GM19238 (cell line): ENCODE data around the gene ASXL2.
"Not testable (repeated sequence)": the region's sequence is repeated elsewhere in the genome, so short reads cannot be mapped to it uniquely, and the experiment has no call there.

Source experiments
- DNase-seq: peaks from one replicate; pipeline ENCODE4 v3.0.0; 2011; ENCODE audit warnings: low spot score; ENCODE audit not compliant: insufficient read length

ASXL2 gene

GRCh38 chr2:25878361-25879132 lies at the start of gene ASXL2:
ASXL2 (minus strand) TSS chr2:25878487; CDS start chr2:25878222, 265 bp downstream.
- DNase-seq: peak; percentile 83

DNA sequence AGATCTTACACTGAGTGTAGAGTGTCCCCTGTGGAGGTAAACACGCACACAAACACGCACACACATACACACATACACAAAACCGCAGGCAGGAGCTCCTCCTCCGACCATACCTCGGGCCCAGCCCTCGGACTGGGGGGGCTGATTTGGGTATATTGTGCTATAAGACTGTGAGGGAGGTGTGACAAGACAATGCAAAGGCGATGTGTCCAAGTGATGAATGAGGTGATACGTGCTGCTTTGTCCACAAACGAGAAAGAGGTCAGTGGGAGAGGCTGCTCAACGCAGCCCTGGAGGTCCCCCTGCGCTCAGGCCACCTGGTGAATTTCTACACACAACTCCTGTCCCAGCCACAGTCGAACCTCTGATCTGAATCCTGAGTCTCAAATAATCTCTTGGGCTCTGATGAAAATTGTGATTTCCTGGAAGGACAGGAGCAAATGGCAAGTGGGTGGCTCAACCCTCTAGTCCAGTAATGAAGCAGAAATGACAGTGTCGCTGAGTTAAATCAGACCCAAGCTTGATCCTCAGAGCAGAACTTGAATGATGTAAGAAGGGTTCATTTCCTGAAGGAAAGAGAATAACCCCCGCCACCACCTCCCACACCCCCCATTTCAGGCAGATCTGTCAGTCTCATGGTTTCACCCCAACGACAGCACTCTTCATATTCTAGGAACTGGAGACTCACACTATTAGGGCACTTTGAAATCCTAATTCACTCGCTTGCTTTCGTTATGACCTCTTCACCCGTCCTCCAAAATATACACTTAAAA lies 48.9 kb upstream of the ASXL2 start:
- DNase-seq: no peak

DNA sequence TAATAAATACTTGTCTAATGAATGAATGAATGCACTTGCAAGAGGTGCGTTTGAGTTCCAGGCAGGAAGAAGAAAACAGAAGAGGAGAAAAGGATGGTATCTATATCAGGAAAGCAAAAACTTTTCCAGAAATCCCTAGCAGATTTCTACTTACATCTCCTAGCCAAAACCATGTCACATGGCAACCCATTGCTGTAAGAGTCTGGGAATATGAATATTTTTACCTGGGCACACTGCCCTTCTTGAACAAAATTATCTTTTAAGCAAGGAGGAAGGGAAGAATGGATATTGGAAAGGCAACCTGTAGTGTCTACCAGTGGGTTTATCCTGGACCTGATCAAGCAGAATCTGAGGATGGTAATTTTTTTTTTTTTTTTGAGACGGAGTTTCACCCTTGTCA lies 44.2 kb upstream of the ASXL2 start:
- no peak for DNase-seq

GRCh38 chr2:25920786-25921415 lies 42.6 kb upstream of the ASXL2 start:
- DNase-seq: no peak

- no peak for DNase-seq
Observed at GRCh38 chr2:25920336-25920735, 42.0 kb upstream of the ASXL2 start.

DNA sequence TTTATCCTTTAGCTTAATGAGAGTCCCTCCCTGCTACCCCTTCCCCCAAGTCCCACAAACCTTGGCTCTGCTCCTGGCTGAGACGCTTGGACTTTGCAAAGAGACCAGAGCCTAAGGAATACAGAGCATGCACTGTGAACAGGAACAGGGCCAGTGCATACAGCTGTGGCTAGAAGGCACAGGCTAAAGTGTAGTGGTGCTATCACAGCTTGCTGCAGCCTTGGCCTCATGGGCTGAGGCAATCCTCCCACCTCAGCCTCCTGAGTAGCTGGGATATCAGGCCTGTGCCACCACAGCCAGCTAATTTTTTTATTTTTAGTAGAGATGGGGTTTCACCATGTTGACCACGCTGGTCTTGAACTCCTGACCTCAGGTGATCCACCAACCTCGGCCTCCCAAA lies 39.5 kb upstream of the ASXL2 start:
- no peak for DNase-seq

DNA sequence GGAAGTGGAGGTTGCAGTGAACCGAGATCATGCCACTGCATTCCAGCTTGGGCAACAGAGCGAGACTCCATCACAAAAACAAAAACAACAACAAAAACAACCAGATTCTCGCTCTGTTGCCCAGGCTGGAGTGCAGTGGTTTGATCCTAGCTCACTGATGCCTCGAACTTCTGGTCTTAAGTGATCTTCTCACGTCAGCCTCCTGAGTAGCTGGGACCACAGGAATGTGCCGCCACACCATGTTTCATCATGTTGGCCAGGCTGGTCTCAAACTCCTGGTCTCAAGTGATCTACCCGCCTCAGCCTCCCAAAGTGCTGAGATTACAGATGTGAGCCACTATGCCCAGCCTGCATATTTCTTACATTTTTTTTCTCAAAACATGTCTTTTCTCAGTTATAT lies 39.1 kb upstream of the ASXL2 start:
- DNase-seq: not testable (repeated sequence)

DNA sequence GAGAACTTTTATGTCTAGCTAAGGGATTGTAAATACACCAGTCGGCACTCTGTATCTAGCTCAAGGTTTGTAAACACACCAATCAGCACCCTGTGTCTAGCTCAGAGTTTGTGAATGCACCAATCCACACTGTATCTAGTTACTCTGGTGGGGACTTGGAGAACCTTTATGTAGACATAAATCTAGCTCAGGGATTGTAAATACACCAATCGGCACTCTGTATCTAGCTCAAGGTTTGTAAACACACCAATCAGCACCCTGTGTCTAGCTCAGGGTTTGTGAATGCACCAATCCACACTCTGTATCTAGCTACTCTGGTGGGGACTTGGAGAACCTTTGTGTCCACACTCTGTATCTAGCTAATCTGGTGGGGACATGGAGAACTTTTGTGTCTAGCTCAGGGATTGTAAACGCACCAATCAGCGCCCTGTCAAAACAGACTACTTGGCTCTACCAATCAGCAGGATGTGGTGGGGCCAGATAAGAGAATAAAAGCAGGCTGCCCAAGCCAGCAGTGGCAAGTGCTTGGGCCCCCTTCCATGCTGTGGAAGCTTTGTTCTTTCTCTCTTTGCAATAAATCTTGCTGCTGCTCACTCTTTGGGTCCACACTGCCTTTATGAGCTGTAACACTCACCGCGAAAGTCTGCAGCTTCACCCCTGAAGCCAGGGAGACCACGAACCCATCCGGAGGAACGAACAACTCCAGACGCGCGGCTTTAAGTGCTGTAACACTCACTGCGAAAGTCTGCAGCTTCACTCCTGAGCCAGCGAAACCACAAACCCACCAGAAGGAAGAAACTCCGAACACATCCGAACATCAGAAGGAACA lies 37.9 kb upstream of the ASXL2 start:
- DNase-seq: not testable (repeated sequence)

DNA sequence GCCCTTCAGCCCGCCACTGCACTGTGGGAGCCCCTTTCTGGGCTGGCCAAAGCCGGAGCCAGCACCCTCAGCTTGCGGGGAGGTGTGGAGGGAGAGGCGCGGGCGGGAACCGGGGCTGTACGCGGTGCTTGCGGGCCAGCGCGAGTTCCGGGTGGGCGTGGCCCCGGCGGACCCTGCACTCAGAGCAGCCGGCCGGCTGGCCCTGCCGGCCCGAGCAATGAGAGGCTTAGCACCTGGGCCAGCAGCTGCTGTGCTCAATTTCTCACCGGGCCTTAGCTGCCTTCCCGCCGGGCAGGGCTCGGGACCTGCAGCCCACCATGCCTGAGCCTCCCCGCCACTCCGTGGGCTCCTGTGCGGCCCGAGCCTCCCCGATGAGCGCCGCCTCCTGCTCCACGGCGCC lies 37.1 kb upstream of the ASXL2 start:
- DNase-seq: not testable (repeated sequence)

- not testable (repeated sequence) for DNase-seq
Observed at GRCh38 chr2:25913696-25913973, 35.3 kb upstream of the ASXL2 start.

DNA sequence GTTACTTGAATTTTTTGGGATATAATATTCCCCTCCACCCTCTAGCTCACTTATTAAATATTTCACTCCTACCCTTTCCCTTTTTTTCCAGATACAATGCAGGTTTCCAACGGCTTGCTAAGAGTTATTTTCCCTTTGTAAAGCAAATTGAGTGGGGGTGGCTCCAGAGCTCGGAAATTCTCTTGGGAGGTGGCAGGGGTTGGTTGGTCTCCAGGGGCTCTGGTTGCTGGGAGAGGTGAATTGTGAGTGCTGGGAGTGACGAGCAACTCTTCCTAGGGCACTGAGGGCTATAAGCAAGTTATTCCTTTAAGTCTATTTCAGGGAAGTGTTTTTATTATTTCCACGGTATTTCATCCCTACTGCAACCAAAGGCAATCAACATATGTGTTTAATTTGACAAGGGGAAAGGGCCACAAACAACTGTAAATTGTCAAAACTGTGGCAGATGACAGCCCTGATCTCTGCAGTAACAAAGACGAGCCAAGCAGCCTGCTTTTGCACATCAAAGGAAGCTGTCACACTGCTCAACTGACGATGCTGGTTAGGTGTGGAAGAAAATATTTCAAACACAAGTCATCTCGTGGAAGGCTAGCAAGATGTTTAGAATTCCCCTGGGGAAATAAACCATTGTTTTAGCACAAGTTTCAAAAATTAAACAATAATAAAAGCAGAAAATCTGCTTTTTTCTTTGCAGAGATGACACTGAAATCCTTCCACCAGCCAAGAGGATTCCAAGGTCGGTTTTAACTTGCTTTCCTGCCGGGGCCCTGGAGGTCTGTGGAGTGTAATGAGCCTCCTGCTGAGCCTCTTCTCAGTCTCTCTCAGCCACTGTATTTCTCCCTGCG lies 34.8 kb upstream of the ASXL2 start:
- no peak for DNase-seq

DNA sequence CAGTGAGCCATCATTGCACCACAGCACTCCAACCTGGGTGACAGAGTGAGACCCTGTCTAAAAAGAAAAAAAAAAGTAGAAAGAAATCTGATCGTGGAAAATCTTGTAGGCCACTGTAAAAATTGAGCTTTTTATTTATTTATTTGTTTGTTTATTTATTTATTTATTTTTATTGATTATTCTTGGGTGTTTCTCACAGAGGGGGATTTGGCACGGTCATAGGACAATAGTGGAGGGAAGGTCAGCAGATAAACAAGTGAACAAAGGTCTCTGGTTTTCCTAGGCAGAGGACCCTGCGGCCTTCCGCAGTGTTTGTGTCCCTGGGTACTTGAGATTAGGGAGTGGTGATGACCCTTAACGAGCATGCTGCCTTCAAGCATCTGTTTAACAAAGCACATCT lies 31.3 kb upstream of the ASXL2 start:
- not testable (repeated sequence) for DNase-seq

- DNase-seq: no peak
Observed at GRCh38 chr2:25905126-25905525, 26.8 kb upstream of the ASXL2 start.

- DNase-seq: no peak
Observed at GRCh38 chr2:25903216-25903776, 25.0 kb upstream of the ASXL2 start.

GRCh38 chr2:25899404-25899970 lies 21.2 kb upstream of the ASXL2 start:
- DNase-seq: no peak

- no peak for DNase-seq
Observed at GRCh38 chr2:25897506-25897905, 19.2 kb upstream of the ASXL2 start.

DNA sequence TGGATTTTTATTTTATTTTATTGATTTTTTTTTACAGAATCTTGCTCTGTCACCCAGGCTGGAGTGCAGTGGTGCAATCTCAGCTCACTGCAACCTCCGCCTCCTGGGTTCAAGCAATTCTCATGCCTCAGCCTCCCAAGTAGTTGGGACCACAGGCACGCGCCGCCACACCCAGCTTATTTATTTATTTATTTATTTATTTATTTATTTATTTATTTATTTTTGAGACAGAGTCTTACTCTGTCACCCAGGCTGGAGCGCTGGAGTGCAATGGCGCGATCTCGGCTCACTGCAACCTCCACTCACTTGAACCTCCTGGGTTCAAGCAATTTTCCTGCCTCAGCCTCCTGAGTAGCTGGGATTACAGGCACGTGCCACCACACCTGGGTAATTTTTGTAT lies 18.0 kb upstream of the ASXL2 start:
- not testable (repeated sequence) for DNase-seq

- no peak for DNase-seq
Observed at GRCh38 chr2:25895610-25896009, 17.3 kb upstream of the ASXL2 start.

DNA sequence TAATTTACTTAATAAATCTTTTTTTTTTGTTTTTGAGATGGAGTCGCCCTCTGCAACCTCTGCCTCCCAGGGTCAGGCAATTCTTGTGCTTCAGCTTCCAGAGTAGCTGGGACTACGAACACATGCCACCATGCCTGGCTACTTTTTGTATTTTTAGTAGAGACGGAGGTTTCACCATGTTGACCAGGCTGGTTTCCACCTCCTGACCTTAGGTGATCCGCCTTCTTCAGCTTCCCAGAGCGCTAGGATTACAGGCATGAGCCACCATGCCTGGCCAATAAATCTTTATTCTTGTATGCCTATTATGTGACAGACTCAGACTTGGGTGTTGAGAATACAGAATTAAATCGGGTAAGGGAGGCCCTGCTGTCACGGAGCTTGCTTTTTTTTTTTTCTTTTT lies 16.7 kb upstream of the ASXL2 start:
- DNase-seq: no peak
